ENCODE data around the gene INSM1. TPM values are rescaled to one million over a fixed set of nuclear protein-coding genes. Genes with fewer than 3 reads are reported as not detected.

INSM1 gene
- total RNA-seq, 1 experiment from 2014 or later = not detected

GRCh38 chr20:20327746-20328145, 40.2 kb upstream of the INSM1 start:
- ChIA-PET CTCF (no interaction called here), POLR2A (no interaction called here)
- H3K9me3 Mint-ChIP-seq (ENCODE audit: unreplicated experiment) = no peaks in the 10 kb centered on the region
- peaks cover 24% of the 10 kb centered on the region for H3K27me3 Mint-ChIP-seq (ENCODE audit: insufficient read depth, unreplicated experiment)
- Histone ChIP-seq H3K36me3 (ENCODE audit: control insufficient read depth, insufficient read depth, low read length) (no peaks in the 10 kb centered on the region; the same call in 1 of the 2 replicates), H3K4me3 (ENCODE audit: low read depth, low read length) (no peak overlapping the region), H3K9me3 (no peaks in the 10 kb centered on the region), H3K27me3 (replicated peaks; ENCODE audit: control insufficient read depth, insufficient read depth, low read length) (no peaks in the 10 kb centered on the region), H3K4me1 (no peaks in the 10 kb centered on the region)
- no TSS peak for BruUV-seq (replicated peaks)
- no peaks in the 10 kb centered on the region for H3K4me1 Mint-ChIP-seq (ENCODE audit: low read depth, unreplicated experiment)
- no peaks in the 10 kb centered on the region for H3K36me3 Mint-ChIP-seq (ENCODE audit: insufficient read depth, unreplicated experiment)
- intact Hi-C loops (cut with micrococcal nuclease; ENCODE audit: unreplicated experiment) = no loop called here
- no peak overlapping the region for H3K4me3 Mint-ChIP-seq (ENCODE audit: unreplicated experiment)
- DNase-seq = no peak
- no peak for TF ChIP-seq CTCF (IDR thresholded peaks at IDR 0.05; ENCODE audit: insufficient read depth in 1 of 2, low read depth in 1 of 2, low read length in 1 of 2, severe bottlenecking in 1 of 2, unreplicated experiment in 1 of 2)
- no peak overlapping the region for H3K27ac Mint-ChIP-seq (ENCODE audit: unreplicated experiment)

- no peaks in the 10 kb centered on the region for H3K27me3 ChIP-seq (replicated peaks; ENCODE audit: control insufficient read depth, insufficient read depth, low read length)
- Mint-ChIP-seq H3K9me3 (ENCODE audit: unreplicated experiment) (no peaks in the 10 kb centered on the region), H3K27ac (ENCODE audit: unreplicated experiment) (no peak overlapping the region), H3K4me1 (ENCODE audit: low read depth, unreplicated experiment) (no peaks in the 10 kb centered on the region), H3K27me3 (ENCODE audit: insufficient read depth, unreplicated experiment) (peaks cover 23% of the 10 kb centered on the region), H3K36me3 (ENCODE audit: insufficient read depth, unreplicated experiment) (no peaks in the 10 kb centered on the region), H3K4me3 (ENCODE audit: unreplicated experiment) (no peak overlapping the region)
- TF ChIP-seq CTCF (IDR thresholded peaks at IDR 0.05; ENCODE audit: insufficient read depth in 1 of 2, low read depth in 1 of 2, low read length in 1 of 2, severe bottlenecking in 1 of 2, unreplicated experiment in 1 of 2) = no peak
- no peaks in the 10 kb centered on the region for H3K9me3 ChIP-seq
- no peaks in the 10 kb centered on the region for H3K4me1 ChIP-seq
- POLR2A ChIA-PET = no interaction called here
- H3K36me3 ChIP-seq (ENCODE audit: control insufficient read depth, insufficient read depth, low read length) = no peaks in the 10 kb centered on the region; the same call in 1 of the 2 replicates
- CTCF ChIA-PET = no interaction called here
- no peak overlapping the region for H3K4me3 ChIP-seq (ENCODE audit: low read depth, low read length)
- intact Hi-C loops (cut with micrococcal nuclease; ENCODE audit: unreplicated experiment) = no loop called here
- no TSS peak for BruUV-seq (replicated peaks)
- DNase-seq = no peak
Measured at GRCh38 chr20:20329564-20329963, 38.3 kb upstream of the INSM1 start.

- H3K27me3 ChIP-seq (replicated peaks; ENCODE audit: control insufficient read depth, insufficient read depth, low read length) = no peaks in the 10 kb centered on the region
- ChIA-PET POLR2A (no interaction called here), CTCF (no interaction called here)
- H3K4me3 ChIP-seq (ENCODE audit: low read depth, low read length) = no peak overlapping the region
- no TSS peak for BruUV-seq (replicated peaks)
- H3K4me1 ChIP-seq = no peaks in the 10 kb centered on the region
- Mint-ChIP-seq H3K27ac (ENCODE audit: unreplicated experiment) (no peak overlapping the region), H3K36me3 (ENCODE audit: insufficient read depth, unreplicated experiment) (no peaks in the 10 kb centered on the region), H3K4me1 (ENCODE audit: low read depth, unreplicated experiment) (no peaks in the 10 kb centered on the region), H3K9me3 (ENCODE audit: unreplicated experiment) (no peaks in the 10 kb centered on the region), H3K27me3 (ENCODE audit: insufficient read depth, unreplicated experiment) (peaks cover 23% of the 10 kb centered on the region), H3K4me3 (ENCODE audit: unreplicated experiment) (no peak overlapping the region)
- intact Hi-C loops (cut with micrococcal nuclease; ENCODE audit: unreplicated experiment) = no loop called here
- no peaks in the 10 kb centered on the region for H3K9me3 ChIP-seq
- H3K36me3 ChIP-seq (ENCODE audit: control insufficient read depth, insufficient read depth, low read length) = no peaks in the 10 kb centered on the region; the same call in 1 of the 2 replicates
- DNase-seq = no peak
- TF ChIP-seq CTCF (IDR thresholded peaks at IDR 0.05; ENCODE audit: insufficient read depth in 1 of 2, low read depth in 1 of 2, low read length in 1 of 2, severe bottlenecking in 1 of 2, unreplicated experiment in 1 of 2) = no peak
Measured at GRCh38 chr20:20331156-20331555, 36.7 kb upstream of the INSM1 start.

All from Caco-2 (cell line).